GM06990 (cell line): Measurements from ENCODE around the gene PYGO2.
A peak's percentile ranks its signal among the peaks of the same experiment; 100 is the strongest.
"Not testable (repeated sequence)": the region's sequence is repeated elsewhere in the genome, so short reads cannot be mapped to it uniquely, and the experiment has no call there.

Experiments
- DNase-seq: peaks from one replicate; pipeline ENCODE4 v3.0.0-alpha.2; 2011; ENCODE audit not compliant: insufficient read length; ENCODE audit errors: extremely low read depth
- H3K27me3 ChIP-seq: replicated peaks from 2 replicates; pipeline ENCODE4 v1.6.0; 2011; ENCODE audit warnings: low read length; ENCODE audit not compliant: control insufficient read depth, insufficient read depth
- H3K36me3 ChIP-seq: 2 replicates; pipeline ENCODE4 v1.5.1; 2011; ENCODE audit warnings: low read length; ENCODE audit not compliant: control insufficient read depth, insufficient read depth
- H3K4me3 ChIP-seq: replicated peaks from 2 replicates; pipeline ENCODE4 v1.5.1; 2011; ENCODE audit warnings: low read depth, mild to moderate bottlenecking, control low read depth, low read length
- TF ChIP-seq, protein P1 (sequence below): IDR thresholded peaks from 2 replicates; pipeline ENCODE4 v1.5.1; 2011; ENCODE audit warnings: low read length, control low read depth, mild to moderate bottlenecking, inconsistent platforms; ENCODE audit not compliant: insufficient read depth, poor library complexity, severe bottlenecking

The PYGO2 gene

GRCh38 chr1:154983776-154984466 lies 22.3 kb upstream of the PYGO2 start:
- peaks cover 9% of the 10 kb centered on the region for H3K36me3 ChIP-seq
- TF ChIP-seq, protein P1, sequence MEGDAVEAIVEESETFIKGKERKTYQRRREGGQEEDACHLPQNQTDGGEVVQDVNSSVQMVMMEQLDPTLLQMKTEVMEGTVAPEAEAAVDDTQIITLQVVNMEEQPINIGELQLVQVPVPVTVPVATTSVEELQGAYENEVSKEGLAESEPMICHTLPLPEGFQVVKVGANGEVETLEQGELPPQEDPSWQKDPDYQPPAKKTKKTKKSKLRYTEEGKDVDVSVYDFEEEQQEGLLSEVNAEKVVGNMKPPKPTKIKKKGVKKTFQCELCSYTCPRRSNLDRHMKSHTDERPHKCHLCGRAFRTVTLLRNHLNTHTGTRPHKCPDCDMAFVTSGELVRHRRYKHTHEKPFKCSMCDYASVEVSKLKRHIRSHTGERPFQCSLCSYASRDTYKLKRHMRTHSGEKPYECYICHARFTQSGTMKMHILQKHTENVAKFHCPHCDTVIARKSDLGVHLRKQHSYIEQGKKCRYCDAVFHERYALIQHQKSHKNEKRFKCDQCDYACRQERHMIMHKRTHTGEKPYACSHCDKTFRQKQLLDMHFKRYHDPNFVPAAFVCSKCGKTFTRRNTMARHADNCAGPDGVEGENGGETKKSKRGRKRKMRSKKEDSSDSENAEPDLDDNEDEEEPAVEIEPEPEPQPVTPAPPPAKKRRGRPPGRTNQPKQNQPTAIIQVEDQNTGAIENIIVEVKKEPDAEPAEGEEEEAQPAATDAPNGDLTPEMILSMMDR, result no peak
- DNase-seq, result no peak

GRCh38 chr1:154982897-154983648 lies 21.5 kb upstream of the PYGO2 start, which contains the start of gene FLAD1:
TSS of gene FLAD1 (plus strand) at chr1:154983344. CDS start at chr1:154983695, 351 bp downstream.
- TF ChIP-seq, protein P1, result no peak

More at GRCh38 chr1:154983776-154984466, 22.3 kb upstream of the PYGO2 start:
- H3K27me3 ChIP-seq, result no peaks in the 10 kb centered on the region
- peak overlapping the region; percentile 70 for H3K4me3 ChIP-seq

GRCh38 chr1:154982341-154982740 lies 20.8 kb upstream of the PYGO2 start:
- TF ChIP-seq, protein P1, result no peak
- Histone ChIP-seq H3K36me3 (no peaks in the 10 kb centered on the region; the same call in none of the 2 replicates), H3K27me3 (no peaks in the 10 kb centered on the region), H3K4me3 (peak overlapping the region; percentile 43)
- no peak for DNase-seq

More at GRCh38 chr1:154982897-154983648, 21.5 kb upstream of the PYGO2 start, which contains the start of gene FLAD1:
- Histone ChIP-seq H3K4me3 (peak within 1 kb of the TSS; percentile 70), H3K27me3 (no peaks in the 10 kb centered on the region), H3K36me3 (peaks cover 5% of the 10 kb centered on the region)
- DNase-seq, result peak; percentile 95

DNA sequence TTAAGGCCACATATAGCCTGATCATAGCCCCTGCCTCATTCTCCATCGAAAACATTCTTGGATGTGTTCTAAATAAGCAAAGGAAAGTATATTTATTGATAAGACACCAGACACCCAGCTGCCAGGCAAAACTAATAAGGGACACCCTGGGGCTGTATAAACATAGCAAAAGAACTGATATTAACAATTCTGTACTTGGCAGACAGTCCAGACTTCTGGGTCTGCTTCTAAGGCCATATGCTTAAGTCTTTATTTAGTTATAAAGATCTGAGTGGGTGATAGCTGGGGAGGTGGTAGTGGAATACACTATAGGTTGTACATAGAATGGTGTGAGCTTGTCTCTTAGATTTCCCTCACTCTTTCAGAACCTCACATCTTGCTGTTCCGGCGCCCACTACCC lies 16.8 kb upstream of the PYGO2 start:
- Histone ChIP-seq H3K27me3 (no peaks in the 10 kb centered on the region), H3K36me3 (no peaks in the 10 kb centered on the region; the same call in 1 of the 2 replicates), H3K4me3 (no peak overlapping the region)
- TF ChIP-seq, protein P1, result no peak
- DNase-seq, result no peak

GRCh38 chr1:154977762-154978161 lies 16.2 kb upstream of the PYGO2 start:
- H3K4me3 ChIP-seq, result not testable (repeated sequence)

More at GRCh38 chr1:154977762-154978161, 16.2 kb upstream of the PYGO2 start:
- DNase-seq, H3K27me3 ChIP-seq, H3K36me3 ChIP-seq: not testable (repeated sequence)
